HEK293T (cell line): Measurements from ENCODE around the gene MSH2.

ENCODE experiments used
- ARNT ChIP-seq: fragments of 450-650 bp; IDR thresholded peaks from 2 replicates; pipeline ENCODE4 v1.6.1; 2017; ENCODE audit warnings: mild to moderate bottlenecking
- CTBP1 ChIP-seq: fragments of 450-650 bp; IDR thresholded peaks from 2 replicates; pipeline ENCODE4 v1.6.1; 2016; ENCODE audit warnings: borderline replicate concordance
- ELF4 ChIP-seq: fragments of 450-650 bp; IDR thresholded peaks from 2 replicates; pipeline ENCODE4 v1.6.1; 2017; ENCODE audit warnings: antibody characterized with exemption
- FOXA1 ChIP-seq: fragments of 450-650 bp; IDR thresholded peaks from 2 replicates; pipeline ENCODE4 v1.6.1; 2016; ENCODE audit warnings: mild to moderate bottlenecking
- FOXM1 ChIP-seq: fragments of 450-650 bp; IDR thresholded peaks from 2 replicates; pipeline ENCODE4 v1.6.1; 2017; ENCODE audit warnings: mild to moderate bottlenecking, borderline replicate concordance
- HDGF ChIP-seq: fragments of 450-650 bp; IDR thresholded peaks from 2 replicates; pipeline ENCODE4 v1.6.1; 2017; ENCODE audit warnings: antibody characterized with exemption, borderline replicate concordance
- L3MBTL2 ChIP-seq: fragments of 450-650 bp; conservative IDR thresholded peaks from 2 replicates; pipeline ENCODE4 v1.6.1; 2016; ENCODE audit warnings: mild to moderate bottlenecking
- NFRKB ChIP-seq: fragments of 450-650 bp; IDR thresholded peaks from 2 replicates; pipeline ENCODE4 v1.6.1; 2016; ENCODE audit warnings: mild to moderate bottlenecking, moderate library complexity
- PKNOX1 ChIP-seq: fragments of 450-650 bp; IDR thresholded peaks from 2 replicates; pipeline ENCODE4 v1.6.1; 2016
- SP1 ChIP-seq: fragments of 450-650 bp; IDR thresholded peaks from 2 replicates; pipeline ENCODE4 v1.6.1; 2017
- SUZ12 ChIP-seq: fragments of 450-650 bp; IDR thresholded peaks from 2 replicates; pipeline ENCODE4 v1.6.1; 2016; ENCODE audit warnings: mild to moderate bottlenecking
- TARDBP ChIP-seq: fragments of 450-650 bp; IDR thresholded peaks from 2 replicates; pipeline ENCODE4 v1.6.1; 2016
- ZNF384 ChIP-seq: fragments of 450-650 bp; IDR thresholded peaks from 2 replicates; pipeline ENCODE4 v1.6.1; 2016

- TF ChIP-seq ELF4 (no peak), CTBP1 (no peak), ZNF384 (no peak), SP1 (no peak), SUZ12 (no peak), FOXM1 (no peak), PKNOX1 (no peak), TARDBP (no peak), FOXA1 (no peak), NFRKB (no peak), L3MBTL2 (no peak), HDGF (no peak), ARNT (no peak)
Observed at GRCh38 chr2:47437287-47437686, 34.3 kb downstream of the MSH2 start.
